OCI-LY1 (cell line): Measurements from ENCODE around the gene IL21R.

Source experiments
- H2AFZ ChIP-seq: fragments of 200-600 bp; sonication (generic), shearing (Covaris generic); 2 replicates; pipeline ENCODE4 v1.6.0; 2014; ENCODE audit warnings: antibody characterized with exemption, mild to moderate bottlenecking, low read length
- H3F3A ChIP-seq: fragments of 200-600 bp; sonication (generic), shearing (Covaris generic); 2 replicates; pipeline ENCODE4 v1.6.0; 2014; ENCODE audit warnings: mild to moderate bottlenecking, antibody characterized with exemption, low read length, moderate library complexity; ENCODE audit not compliant: insufficient read depth
- H3K27ac ChIP-seq: fragments of 200-600 bp; sonication (generic); 2 replicates; pipeline ENCODE4 v1.5.1; 2014; ENCODE audit warnings: low read length, mixed run types, mild to moderate bottlenecking, low read depth; ENCODE audit not compliant: poor library complexity, severe bottlenecking
- H3K27me3 ChIP-seq: fragments of 200-600 bp; sonication (generic); 2 replicates; pipeline ENCODE4 v1.6.0; 2014; ENCODE audit warnings: antibody characterized with exemption, mild to moderate bottlenecking, low read length, moderate library complexity; ENCODE audit not compliant: insufficient read depth
- H3K36me3 ChIP-seq: fragments of 200-600 bp; sonication (generic); 2 replicates; pipeline ENCODE4 v1.6.1; 2014; ENCODE audit warnings: mild to moderate bottlenecking, antibody characterized with exemption, low read length, moderate library complexity, mixed read lengths; ENCODE audit not compliant: insufficient read depth
- H3K4me1 ChIP-seq: fragments of 200-600 bp; sonication (generic); 2 replicates; pipeline ENCODE4 v1.5.1; 2014; ENCODE audit warnings: mild to moderate bottlenecking, low read length, moderate library complexity; ENCODE audit not compliant: insufficient read depth, severe bottlenecking
- H3K4me2 ChIP-seq: fragments of 200-600 bp; sonication (generic), shearing (Covaris generic); 2 replicates; pipeline ENCODE4 v1.6.1; 2014; ENCODE audit warnings: low read length
- H3K4me3 ChIP-seq: fragments of 200-600 bp; sonication (generic); 2 replicates; pipeline ENCODE4 v1.5.1; 2014; ENCODE audit warnings: low read length, low read depth, mild to moderate bottlenecking, mixed read lengths; ENCODE audit not compliant: poor library complexity, severe bottlenecking
- H3K79me2 ChIP-seq: fragments of 200-600 bp; shearing (Covaris generic); 2 replicates; pipeline ENCODE4 v1.6.1; 2016; ENCODE audit warnings: mixed run types, low read length, mixed read lengths; ENCODE audit not compliant: insufficient read depth
- H3K9ac ChIP-seq: fragments of 200-600 bp; sonication (generic), shearing (Covaris generic); 2 replicates; pipeline ENCODE4 v1.6.1; 2014; ENCODE audit warnings: mild to moderate bottlenecking, low read length, mixed read lengths
- H3K9me2 ChIP-seq: fragments of 200-600 bp; sonication (generic), shearing (Covaris generic); 2 replicates; pipeline ENCODE4 v1.6.1; 2014; ENCODE audit warnings: low read depth, mild to moderate bottlenecking, low read length, mixed read lengths
- H3K9me3 ChIP-seq: fragments of 200-600 bp; shearing (Covaris generic); 2 replicates; pipeline ENCODE4 v1.6.1; 2014; ENCODE audit warnings: low read length, mixed read lengths
- H4K20me1 ChIP-seq: fragments of 200-600 bp; sonication (generic), shearing (Covaris generic); 2 replicates; pipeline ENCODE4 v1.6.0; 2016; ENCODE audit warnings: mild to moderate bottlenecking, low read length; ENCODE audit not compliant: insufficient read depth
- EZH2 ChIP-seq: fragments of 200-600 bp; sonication (generic), shearing (Covaris generic); IDR thresholded peaks from 2 replicates; pipeline ENCODE4 v1.8.0; 2017; ENCODE audit warnings: borderline replicate concordance, mixed run types, mild to moderate bottlenecking, antibody characterized with exemption, low read length, moderate library complexity, mixed read lengths
- TF ChIP-seq, protein P1 (sequence below): fragments of 200-600 bp; sonication (generic), shearing (Covaris generic); IDR thresholded peaks from 2 replicates; pipeline ENCODE4 v1.5.1; 2017; ENCODE audit warnings: mild to moderate bottlenecking, antibody characterized with exemption, low read length, moderate library complexity, mixed read lengths

IL21R gene

GRCh38 chr16:27475561-27475960 is 73.6 kb downstream of the IL21R start:
- H3K4me2 ChIP-seq = no peak overlapping the region
- no peaks in the 10 kb centered on the region for H3K79me2 ChIP-seq

DNA sequence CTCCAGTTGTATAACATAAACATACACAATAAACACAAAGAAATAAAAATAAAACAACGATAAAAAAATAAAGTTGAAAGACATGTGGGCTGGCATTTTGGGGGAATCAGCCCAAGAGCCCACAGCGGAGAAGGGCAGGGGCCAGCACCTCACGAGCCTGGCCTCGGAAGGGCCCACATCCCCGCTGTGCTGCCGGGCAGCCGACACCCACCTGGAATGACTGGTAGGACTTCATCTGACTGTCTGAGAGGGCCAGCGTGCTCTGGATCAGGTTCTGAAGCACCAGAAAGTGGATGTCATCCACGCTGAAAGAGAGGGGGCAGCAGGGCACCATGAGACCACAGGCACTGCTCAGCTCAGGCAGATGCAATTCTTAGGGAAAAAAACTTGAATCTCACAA is 74.3 kb downstream of the IL21R start:
- Histone ChIP-seq H3K27me3 (no peaks in the 10 kb centered on the region), H3K27ac (no peak overlapping the region), H3F3A (no peaks in the 10 kb centered on the region), H3K79me2 (no peaks in the 10 kb centered on the region), H3K9me3 (no peaks in the 10 kb centered on the region), H3K9ac (no peak overlapping the region), H3K36me3 (peaks cover 73% of the 10 kb centered on the region), H3K4me3 (no peak overlapping the region), H3K4me1 (no peaks in the 10 kb centered on the region), H3K9me2 (no peaks in the 10 kb centered on the region), H2AFZ (no peak overlapping the region), H4K20me1 (no peaks in the 10 kb centered on the region), H3K4me2 (no peak overlapping the region)
- TF ChIP-seq, protein P1, sequence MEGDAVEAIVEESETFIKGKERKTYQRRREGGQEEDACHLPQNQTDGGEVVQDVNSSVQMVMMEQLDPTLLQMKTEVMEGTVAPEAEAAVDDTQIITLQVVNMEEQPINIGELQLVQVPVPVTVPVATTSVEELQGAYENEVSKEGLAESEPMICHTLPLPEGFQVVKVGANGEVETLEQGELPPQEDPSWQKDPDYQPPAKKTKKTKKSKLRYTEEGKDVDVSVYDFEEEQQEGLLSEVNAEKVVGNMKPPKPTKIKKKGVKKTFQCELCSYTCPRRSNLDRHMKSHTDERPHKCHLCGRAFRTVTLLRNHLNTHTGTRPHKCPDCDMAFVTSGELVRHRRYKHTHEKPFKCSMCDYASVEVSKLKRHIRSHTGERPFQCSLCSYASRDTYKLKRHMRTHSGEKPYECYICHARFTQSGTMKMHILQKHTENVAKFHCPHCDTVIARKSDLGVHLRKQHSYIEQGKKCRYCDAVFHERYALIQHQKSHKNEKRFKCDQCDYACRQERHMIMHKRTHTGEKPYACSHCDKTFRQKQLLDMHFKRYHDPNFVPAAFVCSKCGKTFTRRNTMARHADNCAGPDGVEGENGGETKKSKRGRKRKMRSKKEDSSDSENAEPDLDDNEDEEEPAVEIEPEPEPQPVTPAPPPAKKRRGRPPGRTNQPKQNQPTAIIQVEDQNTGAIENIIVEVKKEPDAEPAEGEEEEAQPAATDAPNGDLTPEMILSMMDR = no peak
- no peak for TF ChIP-seq EZH2

More at GRCh38 chr16:27475561-27475960, 73.6 kb downstream of the IL21R start:
- Histone ChIP-seq H4K20me1 (no peaks in the 10 kb centered on the region), H3K9me3 (no peaks in the 10 kb centered on the region), H3K4me3 (no peak overlapping the region), H3K9me2 (no peaks in the 10 kb centered on the region), H2AFZ (no peak overlapping the region), H3F3A (no peaks in the 10 kb centered on the region), H3K4me1 (no peaks in the 10 kb centered on the region), H3K27me3 (no peaks in the 10 kb centered on the region), H3K36me3 (peaks cover 73% of the 10 kb centered on the region), H3K9ac (no peak overlapping the region), H3K27ac (no peak overlapping the region)
- no peak for TF ChIP-seq EZH2
- TF ChIP-seq, protein P1 = no peak

- Histone ChIP-seq H3K36me3 (peaks cover 83% of the 10 kb centered on the region), H3K4me3 (no peak overlapping the region), H3K9me3 (no peaks in the 10 kb centered on the region), H3K4me2 (no peak overlapping the region), H2AFZ (no peak overlapping the region), H3K27me3 (no peaks in the 10 kb centered on the region), H4K20me1 (no peaks in the 10 kb centered on the region), H3K4me1 (no peaks in the 10 kb centered on the region), H3K27ac (no peak overlapping the region), H3K9me2 (no peaks in the 10 kb centered on the region), H3F3A (no peaks in the 10 kb centered on the region), H3K79me2 (no peaks in the 10 kb centered on the region), H3K9ac (no peak overlapping the region)
- no peak for TF ChIP-seq EZH2
- TF ChIP-seq, protein P1 = no peak
Observed at GRCh38 chr16:27480761-27481160, 78.8 kb downstream of the IL21R start.
